ENCODE results near the gene MOCS3. TPM values are rescaled to one million over a fixed set of nuclear protein-coding genes. Genes with fewer than 3 reads are reported as not detected.

MOCS3 gene
- total RNA-seq, 4 donors from 2014 or later, result 6.7 to 7.8 (median 7.6) TPM

- no peaks in the 10 kb centered on the region for H3K4me1 ChIP-seq
- WGBS, 2 donors, result 77 to 88% methylated on average over 17 to 18 of the region's 21 CpGs
- TF ChIP-seq POLR2A (IDR thresholded peaks at IDR 0.05) (no peak), CTCF (IDR thresholded peaks at IDR 0.05) (no peak)
- no peak overlapping the region for H3K27ac ChIP-seq
- intact Hi-C loops (cut with DNase I), result no loop called here
- no peaks in the 10 kb centered on the region for H3K9me3 ChIP-seq
- H3K4me3 ChIP-seq (replicated peaks in 1 of 3), result no peak overlapping the region
- no peaks in the 10 kb centered on the region for H3K27me3 ChIP-seq
- DNase-seq, result no peak
- H3K36me3 ChIP-seq, result no peaks in the 10 kb centered on the region
Measured at GRCh38 chr20:51003753-51004152, 45.1 kb downstream of the MOCS3 start.

- TF ChIP-seq POLR2A (IDR thresholded peaks at IDR 0.05) (no peak), CTCF (IDR thresholded peaks at IDR 0.05) (no peak)
- H3K4me3 ChIP-seq (replicated peaks in 1 of 3), result no peak overlapping the region
- H3K27ac ChIP-seq, result no peak overlapping the region
- DNase-seq, result no peak
- H3K27me3 ChIP-seq, result no peaks in the 10 kb centered on the region
- no peaks in the 10 kb centered on the region for H3K4me1 ChIP-seq
- WGBS, 2 donors, result 88 to 95% methylated on average over 34 to 36 of the region's 44 CpGs
- intact Hi-C loops (cut with DNase I), result no loop called here
- H3K9me3 ChIP-seq, result no peaks in the 10 kb centered on the region
- H3K36me3 ChIP-seq, result no peaks in the 10 kb centered on the region
Measured at GRCh38 chr20:51004305-51004727, 45.7 kb downstream of the MOCS3 start.

- H3K4me1 ChIP-seq, result no peaks in the 10 kb centered on the region
- no peaks in the 10 kb centered on the region for H3K9me3 ChIP-seq
- no peaks in the 10 kb centered on the region for H3K27me3 ChIP-seq
- DNase-seq, result no peak
- H3K36me3 ChIP-seq, result no peaks in the 10 kb centered on the region
- intact Hi-C loops (cut with DNase I), result no loop called here
- H3K4me3 ChIP-seq (replicated peaks in 1 of 3), result no peak overlapping the region
- TF ChIP-seq CTCF (IDR thresholded peaks at IDR 0.05) (no peak), POLR2A (IDR thresholded peaks at IDR 0.05) (no peak)
- WGBS, 2 donors, result 88 to 90% methylated on average over 9 of the region's 9 CpGs
- H3K27ac ChIP-seq, result no peak overlapping the region
Measured at GRCh38 chr20:51004781-51005180, 46.2 kb downstream of the MOCS3 start.

- Histone ChIP-seq H3K36me3 (no peaks in the 10 kb centered on the region), H3K4me3 (replicated peaks in 1 of 3) (no peak overlapping the region), H3K27me3 (no peaks in the 10 kb centered on the region), H3K4me1 (no peaks in the 10 kb centered on the region), H3K9me3 (no peaks in the 10 kb centered on the region), H3K27ac (no peak overlapping the region)
- TF ChIP-seq CTCF (IDR thresholded peaks at IDR 0.05) (no peak), POLR2A (IDR thresholded peaks at IDR 0.05) (no peak)
- no peak for DNase-seq
- 90 to 92% methylated on average over 7 of the region's 7 CpGs for WGBS, 2 donors
- intact Hi-C loops (cut with DNase I), result no loop called here
Measured at GRCh38 chr20:51005214-51005613, 46.6 kb downstream of the MOCS3 start.

GRCh38 chr20:51008718-51009117, 50.1 kb downstream of the MOCS3 start:
- intact Hi-C loops (cut with DNase I), result no loop called here
- Histone ChIP-seq H3K4me1 (no peaks in the 10 kb centered on the region), H3K27ac (no peak overlapping the region), H3K27me3 (no peaks in the 10 kb centered on the region), H3K9me3 (no peaks in the 10 kb centered on the region), H3K36me3 (no peaks in the 10 kb centered on the region), H3K4me3 (replicated peaks in 1 of 3) (no peak overlapping the region)
- no peak for TF ChIP-seq CTCF (IDR thresholded peaks at IDR 0.05)
- no peak for TF ChIP-seq POLR2A (IDR thresholded peaks at IDR 0.05)
- DNase-seq, result no peak
- 56 to 60% methylated on average over 5 of the region's 5 CpGs for WGBS, 2 donors
